ENCODE measurements around the gene LY6G5C. TPM values are rescaled to one million over a fixed set of nuclear protein-coding genes. Genes with fewer than 3 reads are reported as not detected.

LY6G5C gene
- total RNA-seq, 1 donor from 2014 or later, result 6.5 TPM

DNA sequence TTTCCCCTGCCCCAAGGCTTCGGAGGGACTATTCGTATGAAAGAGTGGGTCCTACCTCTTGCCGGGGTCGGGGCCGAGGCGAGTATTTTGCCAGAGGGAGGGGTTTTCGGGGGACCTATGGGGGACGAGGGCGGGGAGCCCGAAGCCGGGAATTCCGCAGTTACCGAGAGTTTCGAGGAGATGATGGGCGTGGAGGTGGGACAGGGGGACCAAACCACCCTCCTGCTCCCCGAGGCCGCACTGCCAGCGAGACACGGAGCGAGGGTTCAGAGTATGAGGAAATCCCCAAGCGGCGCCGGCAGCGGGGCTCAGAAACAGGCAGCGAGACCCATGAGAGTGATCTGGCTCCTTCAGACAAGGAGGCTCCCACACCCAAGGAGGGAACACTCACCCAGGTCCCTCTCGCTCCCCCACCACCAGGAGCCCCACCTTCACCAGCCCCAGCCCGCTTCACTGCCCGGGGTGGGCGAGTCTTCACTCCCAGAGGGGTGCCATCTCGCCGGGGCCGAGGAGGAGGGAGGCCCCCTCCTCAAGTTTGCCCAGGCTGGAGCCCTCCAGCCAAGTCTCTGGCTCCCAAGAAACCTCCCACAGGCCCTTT lies 49.1 kb downstream of the LY6G5C start:
- Mint-ChIP-seq H3K9me3 (ENCODE audit: low read depth) (no peaks in the 10 kb centered on the region), H3K27me3 (no peaks in the 10 kb centered on the region), H3K27ac (no peak overlapping the region), H3K36me3 (ENCODE audit: insufficient read depth) (peaks cover 36% of the 10 kb centered on the region), H3K4me3 (ENCODE audit: low read depth) (no peak overlapping the region), H3K4me1 (ENCODE audit: low read depth) (no peaks in the 10 kb centered on the region)
- TF ChIP-seq, protein P1, sequence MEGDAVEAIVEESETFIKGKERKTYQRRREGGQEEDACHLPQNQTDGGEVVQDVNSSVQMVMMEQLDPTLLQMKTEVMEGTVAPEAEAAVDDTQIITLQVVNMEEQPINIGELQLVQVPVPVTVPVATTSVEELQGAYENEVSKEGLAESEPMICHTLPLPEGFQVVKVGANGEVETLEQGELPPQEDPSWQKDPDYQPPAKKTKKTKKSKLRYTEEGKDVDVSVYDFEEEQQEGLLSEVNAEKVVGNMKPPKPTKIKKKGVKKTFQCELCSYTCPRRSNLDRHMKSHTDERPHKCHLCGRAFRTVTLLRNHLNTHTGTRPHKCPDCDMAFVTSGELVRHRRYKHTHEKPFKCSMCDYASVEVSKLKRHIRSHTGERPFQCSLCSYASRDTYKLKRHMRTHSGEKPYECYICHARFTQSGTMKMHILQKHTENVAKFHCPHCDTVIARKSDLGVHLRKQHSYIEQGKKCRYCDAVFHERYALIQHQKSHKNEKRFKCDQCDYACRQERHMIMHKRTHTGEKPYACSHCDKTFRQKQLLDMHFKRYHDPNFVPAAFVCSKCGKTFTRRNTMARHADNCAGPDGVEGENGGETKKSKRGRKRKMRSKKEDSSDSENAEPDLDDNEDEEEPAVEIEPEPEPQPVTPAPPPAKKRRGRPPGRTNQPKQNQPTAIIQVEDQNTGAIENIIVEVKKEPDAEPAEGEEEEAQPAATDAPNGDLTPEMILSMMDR (IDR thresholded peaks at IDR 0.05; ENCODE audit: unreplicated experiment), result no peak
- DNase-seq (ENCODE audit: low spot score, unreplicated experiment), result no peak

DNA sequence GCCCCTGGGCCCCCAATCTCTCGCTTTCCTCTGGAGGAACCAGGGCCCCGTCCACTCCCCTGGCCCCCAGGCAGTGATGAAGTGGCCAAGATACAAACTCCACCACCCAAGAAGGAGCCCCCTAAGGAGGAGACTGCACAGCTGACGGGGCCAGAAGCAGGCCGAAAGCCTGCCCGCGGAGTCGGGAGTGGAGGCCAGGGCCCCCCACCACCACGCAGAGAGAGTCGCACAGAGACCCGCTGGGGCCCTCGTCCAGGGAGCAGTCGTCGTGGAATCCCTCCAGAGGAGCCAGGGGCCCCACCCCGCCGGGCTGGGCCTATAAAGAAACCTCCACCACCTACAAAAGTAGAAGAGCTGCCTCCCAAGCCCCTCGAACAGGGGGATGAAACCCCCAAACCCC lies 49.7 kb downstream of the LY6G5C start:
- H3K36me3 Mint-ChIP-seq (ENCODE audit: insufficient read depth), result peaks cover 39% of the 10 kb centered on the region
- H3K4me1 Mint-ChIP-seq (ENCODE audit: low read depth), result no peaks in the 10 kb centered on the region
- no peak for DNase-seq (ENCODE audit: low spot score, unreplicated experiment)
- no peak overlapping the region for H3K4me3 Mint-ChIP-seq (ENCODE audit: low read depth)
- no peaks in the 10 kb centered on the region for H3K9me3 Mint-ChIP-seq (ENCODE audit: low read depth)
- H3K27me3 Mint-ChIP-seq, result no peaks in the 10 kb centered on the region
- TF ChIP-seq, protein P1 (IDR thresholded peaks at IDR 0.05; ENCODE audit: unreplicated experiment), result no peak
- H3K27ac Mint-ChIP-seq, result peak overlapping the region; percentile 81

- H3K27ac Mint-ChIP-seq, result peak overlapping the region; percentile 33
- H3K9me3 Mint-ChIP-seq (ENCODE audit: low read depth), result no peaks in the 10 kb centered on the region
- H3K36me3 Mint-ChIP-seq (ENCODE audit: insufficient read depth), result peaks cover 42% of the 10 kb centered on the region
- H3K4me3 Mint-ChIP-seq (ENCODE audit: low read depth), result no peak overlapping the region
- H3K27me3 Mint-ChIP-seq, result no peaks in the 10 kb centered on the region
- DNase-seq (ENCODE audit: low spot score, unreplicated experiment), result no peak
- H3K4me1 Mint-ChIP-seq (ENCODE audit: low read depth), result no peaks in the 10 kb centered on the region
- TF ChIP-seq, protein P1 (IDR thresholded peaks at IDR 0.05; ENCODE audit: unreplicated experiment), result no peak
These were observed 50.5 kb downstream of the LY6G5C start for GRCh38 chr6:31630177-31630934.

DNA sequence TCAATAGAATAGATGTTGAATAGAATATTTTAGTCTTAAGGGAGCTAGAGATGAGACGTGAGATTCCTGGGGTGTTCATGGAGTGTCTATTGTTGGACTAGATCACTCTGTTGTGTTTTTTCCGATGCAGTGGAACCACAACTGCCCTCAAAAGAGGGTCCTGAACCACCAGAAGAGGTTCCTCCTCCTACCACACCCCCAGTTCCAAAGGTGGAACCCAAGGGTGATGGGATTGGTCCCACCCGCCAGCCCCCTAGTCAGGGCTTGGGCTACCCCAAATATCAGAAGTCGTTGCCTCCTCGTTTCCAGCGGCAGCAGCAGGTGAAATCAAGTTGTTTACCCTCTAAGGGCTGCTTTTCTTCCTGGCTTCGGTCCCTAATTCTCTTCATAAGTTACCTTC lies 51.9 kb downstream of the LY6G5C start:
- no peaks in the 10 kb centered on the region for H3K27me3 Mint-ChIP-seq
- H3K4me3 Mint-ChIP-seq (ENCODE audit: low read depth), result no peak overlapping the region
- no peak for DNase-seq (ENCODE audit: low spot score, unreplicated experiment)
- H3K4me1 Mint-ChIP-seq (ENCODE audit: low read depth), result no peaks in the 10 kb centered on the region
- peaks cover 42% of the 10 kb centered on the region for H3K36me3 Mint-ChIP-seq (ENCODE audit: insufficient read depth)
- no peaks in the 10 kb centered on the region for H3K9me3 Mint-ChIP-seq (ENCODE audit: low read depth)
- H3K27ac Mint-ChIP-seq, result no peak overlapping the region
- TF ChIP-seq, protein P1 (IDR thresholded peaks at IDR 0.05; ENCODE audit: unreplicated experiment), result no peak

DNA sequence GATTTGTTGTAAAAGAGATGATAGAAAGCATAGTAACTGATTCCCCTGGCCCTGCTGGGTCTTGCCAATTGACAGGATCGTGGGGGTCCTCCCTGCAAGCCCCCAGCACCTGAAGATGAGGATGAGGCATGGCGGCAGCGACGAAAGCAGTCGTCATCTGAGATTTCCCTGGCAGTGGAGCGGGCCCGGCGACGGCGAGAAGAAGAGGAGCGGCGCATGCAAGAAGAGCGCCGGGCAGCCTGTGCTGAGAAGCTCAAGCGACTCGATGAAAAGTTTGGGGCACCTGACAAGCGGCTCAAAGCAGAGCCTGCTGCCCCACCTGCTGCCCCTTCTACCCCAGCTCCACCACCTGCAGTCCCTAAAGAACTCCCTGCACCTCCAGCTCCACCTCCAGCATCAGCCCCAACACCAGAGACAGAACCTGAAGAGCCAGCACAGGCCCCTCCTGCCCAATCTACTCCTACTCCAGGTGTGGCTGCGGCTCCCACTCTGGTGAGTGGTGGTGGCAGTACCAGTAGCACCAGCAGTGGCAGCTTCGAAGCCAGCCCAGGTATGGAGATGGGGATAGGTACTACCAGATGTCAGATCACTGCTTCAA lies 53.1 kb downstream of the LY6G5C start:
- Mint-ChIP-seq H3K27me3 (no peaks in the 10 kb centered on the region), H3K4me3 (ENCODE audit: low read depth) (no peak overlapping the region), H3K4me1 (ENCODE audit: low read depth) (peaks cover 1% of the 10 kb centered on the region), H3K9me3 (ENCODE audit: low read depth) (no peaks in the 10 kb centered on the region), H3K27ac (no peak overlapping the region), H3K36me3 (ENCODE audit: insufficient read depth) (peaks cover 42% of the 10 kb centered on the region)
- TF ChIP-seq, protein P1 (IDR thresholded peaks at IDR 0.05; ENCODE audit: unreplicated experiment), result no peak
- no peak for DNase-seq (ENCODE audit: low spot score, unreplicated experiment)
